HG03442 (cell line): ENCODE data around the gene SRSF5.
"Not testable (repeated sequence)": the region's sequence is repeated elsewhere in the genome, so short reads cannot be mapped to it uniquely, and the experiment has no call there.

Experiments used
- ATAC-seq: cut with Tn5 transposase; IDR thresholded peaks from one replicate; pipeline ENCODE4 v1.9.1; 2021; ENCODE audit warnings: mild to moderate bottlenecking, moderate library complexity; ENCODE audit not compliant: unreplicated experiment

SRSF5 gene

DNA sequence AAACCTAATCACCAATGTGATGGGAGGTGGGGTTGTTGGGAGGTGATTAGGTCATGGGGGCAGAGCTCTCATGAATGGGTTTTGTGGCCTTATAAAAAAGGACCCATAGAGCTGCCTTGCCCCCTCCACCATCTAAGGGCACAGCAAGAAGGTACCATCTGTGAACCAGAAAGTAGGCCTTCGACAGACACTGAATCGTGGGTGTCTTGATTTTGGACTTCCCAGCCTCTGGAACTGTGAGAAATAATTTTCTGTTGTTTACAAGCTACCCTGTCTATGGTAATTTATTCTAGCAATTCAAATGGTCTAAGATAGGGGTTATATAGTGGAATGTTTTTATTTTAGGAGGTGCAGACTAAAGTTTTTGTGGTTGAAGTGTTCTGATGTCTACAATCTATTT, 38.0 kb downstream of the SRSF5 start:
- ATAC-seq: no peak

GRCh38 chr14:69807192-69807591, 40.2 kb downstream of the SRSF5 start:
- ATAC-seq: no peak

DNA sequence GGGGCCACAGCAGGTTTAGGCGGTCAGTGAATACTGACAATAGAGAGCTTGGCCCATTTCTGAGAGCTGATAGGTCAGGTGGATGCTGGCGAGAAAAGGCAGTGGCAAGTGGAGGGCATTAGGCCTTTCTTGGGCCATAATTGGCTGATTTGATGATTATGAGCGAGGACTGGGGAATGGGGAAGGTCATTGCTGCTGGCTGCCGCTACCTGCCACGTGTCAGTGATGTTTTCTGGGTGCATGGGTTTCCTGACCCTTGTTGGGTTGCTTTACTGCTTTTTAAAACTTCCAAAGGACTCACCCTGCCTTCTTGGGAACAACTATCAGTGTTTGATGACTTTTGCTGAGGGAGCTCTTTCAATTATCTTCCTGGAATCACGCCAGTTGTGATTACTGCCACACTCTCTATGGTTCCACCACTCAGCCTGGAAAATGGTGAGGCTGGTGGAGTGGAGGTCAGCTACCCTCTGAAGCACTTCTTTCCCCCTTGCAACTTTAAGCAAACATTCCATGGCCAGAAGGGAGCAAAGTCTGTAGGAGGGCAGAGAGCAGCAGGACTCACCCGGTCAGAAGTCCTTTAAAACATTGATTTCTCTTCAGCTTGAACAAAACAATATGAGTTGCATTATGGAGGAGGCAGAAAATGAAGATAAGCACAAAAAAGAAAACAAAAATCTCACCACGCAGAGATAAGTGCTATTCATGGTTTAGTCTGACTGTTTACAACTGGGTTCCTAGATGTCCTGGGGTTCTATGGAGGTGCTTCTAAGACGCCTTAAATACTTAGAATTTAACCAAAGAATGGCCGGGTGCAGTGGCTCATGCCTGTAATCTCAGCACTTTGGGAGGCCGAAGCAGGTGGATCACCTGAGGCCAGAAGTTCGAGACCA, 42.2 kb downstream of the SRSF5 start:
- no peak for ATAC-seq

DNA sequence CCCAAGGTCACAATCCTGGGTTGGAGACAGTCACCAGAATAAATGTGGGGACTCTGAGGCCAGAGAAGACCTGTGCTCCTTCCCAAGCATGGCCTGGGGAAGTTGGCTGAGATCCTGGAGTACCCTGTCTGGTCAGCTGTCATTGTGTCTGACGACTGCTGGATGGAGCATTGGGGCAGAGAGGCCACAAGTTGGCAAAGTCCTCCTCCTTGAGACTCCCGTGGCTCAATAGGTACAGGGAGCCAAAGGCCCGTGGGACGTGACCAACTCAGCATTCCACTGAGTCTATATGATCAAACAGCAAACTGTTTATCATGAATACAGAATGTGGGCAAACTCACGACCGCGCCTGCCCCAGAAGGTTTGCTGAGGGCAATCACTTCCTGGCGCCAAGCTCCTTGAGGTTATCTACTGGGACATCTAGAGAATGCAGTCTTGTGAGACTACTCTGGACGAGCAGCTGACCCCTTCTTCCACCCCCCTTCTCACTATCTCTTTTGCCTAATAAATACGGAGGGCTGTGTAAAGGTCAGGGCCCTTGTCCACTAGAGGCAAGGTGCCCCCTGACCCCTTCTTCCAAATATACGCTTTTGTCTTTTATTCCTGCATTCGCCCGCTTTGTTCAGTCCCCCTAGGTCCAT, 44.4 kb downstream of the SRSF5 start:
- ATAC-seq: no peak

- ATAC-seq: no peak
Observed at GRCh38 chr14:69811868-69812252, 44.9 kb downstream of the SRSF5 start.

DNA sequence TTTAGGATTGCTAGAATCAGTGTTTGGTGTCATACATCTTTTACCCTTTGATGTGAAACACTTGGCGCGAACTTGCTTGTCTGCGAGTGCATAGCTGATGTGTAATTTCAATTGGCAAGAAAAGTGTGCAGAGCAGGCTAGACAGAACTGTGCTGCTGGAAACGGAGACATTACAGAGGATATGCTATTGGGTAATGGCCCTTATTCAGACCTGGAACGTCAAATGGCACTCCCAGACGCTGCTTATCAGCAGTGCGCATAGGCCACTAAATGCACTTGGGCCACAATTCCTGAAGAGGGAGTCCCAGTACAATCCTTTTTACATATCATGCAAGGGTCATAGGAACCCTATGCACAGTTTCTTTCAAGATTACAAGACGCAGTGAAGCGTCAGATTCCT, 45.8 kb downstream of the SRSF5 start:
- no peak for ATAC-seq

GRCh38 chr14:69813346-69813745, 46.4 kb downstream of the SRSF5 start:
- ATAC-seq: not testable (repeated sequence)

DNA sequence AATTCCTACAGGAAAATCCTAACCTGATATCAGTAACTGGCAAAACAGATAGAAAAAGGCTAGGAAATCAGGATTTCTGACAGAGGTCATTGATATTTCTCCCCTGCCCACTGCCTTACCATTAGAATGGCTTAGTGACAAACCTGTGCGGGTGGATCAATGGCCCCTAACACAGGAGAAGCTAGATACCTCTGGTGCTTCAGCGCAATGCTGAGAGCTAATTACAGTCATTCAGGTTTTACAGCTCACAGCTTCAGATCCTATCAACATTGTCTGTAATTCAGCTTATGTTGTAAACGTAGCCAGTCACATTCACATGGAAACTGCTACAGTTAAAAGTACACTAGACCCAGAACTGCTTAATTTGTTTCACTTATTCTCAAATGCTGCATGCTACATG, 47.5 kb downstream of the SRSF5 start:
- no peak for ATAC-seq

DNA sequence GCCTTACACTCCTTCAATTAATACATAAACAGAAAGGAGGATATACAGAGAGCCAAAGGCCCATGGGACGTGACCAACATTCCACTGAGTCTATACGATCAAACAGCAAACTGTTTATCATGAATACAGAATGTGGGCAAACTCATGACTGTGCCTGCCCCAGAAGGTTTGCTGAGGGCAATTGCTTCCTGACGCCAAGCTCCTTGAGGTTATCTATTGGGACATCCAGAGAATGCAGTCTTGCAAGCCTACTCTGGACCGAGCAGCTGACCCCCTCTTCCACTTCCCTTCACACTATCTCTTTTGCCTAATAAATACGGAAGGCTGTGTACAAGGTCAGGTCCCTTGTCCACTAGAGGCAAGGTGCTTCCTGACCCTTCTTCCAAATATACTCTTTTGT, 48.6 kb downstream of the SRSF5 start:
- ATAC-seq: no peak

DNA sequence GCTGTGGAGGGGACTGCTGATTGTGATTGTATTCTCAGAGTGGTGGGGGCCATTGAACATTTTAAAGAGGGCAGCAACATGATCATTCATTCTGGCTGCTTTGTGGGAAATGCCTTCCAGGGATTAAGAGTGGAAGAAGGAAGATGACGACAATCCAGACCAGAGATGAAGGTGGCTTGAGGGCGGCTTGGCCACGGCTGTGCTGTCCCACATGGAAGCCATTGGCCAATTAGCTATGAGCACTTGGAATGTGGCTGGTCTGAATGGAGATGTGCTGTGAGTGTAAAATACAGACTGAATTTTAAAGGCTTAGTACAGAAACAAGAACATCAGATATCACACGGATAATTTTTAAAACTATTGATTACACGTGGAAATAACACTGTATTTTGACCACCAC, 49.3 kb downstream of the SRSF5 start:
- ATAC-seq: no peak

DNA sequence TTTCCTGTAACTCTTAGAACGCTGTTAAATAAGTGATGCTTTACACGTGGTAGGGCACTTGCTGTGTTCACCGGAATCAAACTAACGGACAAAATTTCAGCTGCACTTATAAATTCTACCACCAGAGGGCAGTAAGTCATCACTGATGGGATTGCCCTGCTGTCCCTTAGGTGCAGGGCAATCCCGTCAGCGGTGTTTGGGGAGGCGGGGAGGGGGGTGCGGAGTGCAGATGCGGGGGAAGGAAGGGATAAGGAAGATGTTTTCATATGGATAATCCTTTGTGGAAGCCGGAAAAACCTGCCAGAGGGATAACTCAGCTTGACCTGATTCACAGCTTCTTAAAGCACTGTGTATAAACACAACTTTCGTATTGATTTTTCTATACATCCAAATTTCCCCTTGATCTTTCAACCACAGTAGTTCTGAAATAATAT, 51.8 kb downstream of the SRSF5 start:
- no peak for ATAC-seq

DNA sequence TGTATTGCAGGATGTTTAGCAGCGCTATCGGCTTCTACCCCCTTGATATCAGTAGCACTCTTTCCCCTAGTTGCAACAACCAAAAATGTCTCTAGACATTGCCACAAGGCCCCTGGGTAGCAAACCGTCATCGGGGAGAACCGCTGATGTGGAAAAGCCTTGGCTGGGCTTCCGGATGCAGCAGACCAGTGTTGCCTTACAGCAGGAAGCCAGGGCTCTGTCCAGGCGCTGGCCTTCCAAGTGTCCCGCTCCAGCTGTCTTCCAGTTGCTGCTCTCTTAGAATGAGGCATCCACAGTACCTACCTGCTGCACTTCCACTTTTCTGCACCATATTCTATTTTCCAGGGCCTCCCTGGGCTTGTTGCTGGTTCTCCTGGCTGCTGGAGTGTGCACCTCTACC, 52.7 kb downstream of the SRSF5 start:
- ATAC-seq: no peak

GRCh38 chr14:69820991-69821390, 54.0 kb downstream of the SRSF5 start:
- no peak for ATAC-seq
